Measurements from ENCODE around the gene ASAP2. TPM values are rescaled to one million over a fixed set of nuclear protein-coding genes. Genes with fewer than 3 reads are reported as not detected.

The ASAP2 gene
- total RNA-seq, 2 experiments from 2014 or later = not detected

DNA sequence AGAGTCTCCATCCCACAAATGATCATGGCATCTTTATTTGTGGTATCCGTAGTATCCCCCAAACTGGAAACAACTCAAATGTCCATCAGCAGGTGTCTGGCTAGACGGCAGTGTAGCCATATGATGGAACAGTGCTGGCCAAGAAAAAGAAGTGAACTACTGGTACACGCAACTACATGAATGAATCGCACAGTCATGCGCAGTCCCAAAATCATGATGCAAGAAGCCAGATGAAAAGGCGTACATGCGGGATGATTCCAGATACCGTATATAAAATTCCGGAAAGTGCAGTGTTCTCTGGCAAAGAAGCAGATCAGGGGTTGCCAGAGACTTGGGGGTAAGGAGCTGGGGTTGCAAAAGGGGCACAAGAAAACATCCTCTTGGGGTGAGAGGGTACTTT is 102.5 kb downstream of the ASAP2 start:
- ATAC-seq (ENCODE audit: low read depth) = no peak
- POLR2A ChIA-PET = no interaction called here
- DNase-seq = no peak

GRCh38 chr2:9310377-9310776 is 103.8 kb downstream of the ASAP2 start:
- ATAC-seq (ENCODE audit: low read depth) (no peak), DNase-seq (no peak)
- Mint-ChIP-seq H3K4me1 (peaks cover 2% of the 10 kb centered on the region), H3K27me3 (peaks cover 3% of the 10 kb centered on the region), H3K27ac (no peak overlapping the region), H3K4me3 (no peak overlapping the region), H3K36me3 (no peaks in the 10 kb centered on the region), H3K9me3 (no peaks in the 10 kb centered on the region)
- POLR2A ChIA-PET = no interaction called here

More for the DNA sequence above, 102.5 kb downstream of the ASAP2 start:
- Mint-ChIP-seq H3K4me1 (peaks cover 2% of the 10 kb centered on the region), H3K27ac (no peak overlapping the region), H3K4me3 (no peak overlapping the region), H3K36me3 (no peaks in the 10 kb centered on the region), H3K27me3 (no peaks in the 10 kb centered on the region), H3K9me3 (no peaks in the 10 kb centered on the region)

DNA sequence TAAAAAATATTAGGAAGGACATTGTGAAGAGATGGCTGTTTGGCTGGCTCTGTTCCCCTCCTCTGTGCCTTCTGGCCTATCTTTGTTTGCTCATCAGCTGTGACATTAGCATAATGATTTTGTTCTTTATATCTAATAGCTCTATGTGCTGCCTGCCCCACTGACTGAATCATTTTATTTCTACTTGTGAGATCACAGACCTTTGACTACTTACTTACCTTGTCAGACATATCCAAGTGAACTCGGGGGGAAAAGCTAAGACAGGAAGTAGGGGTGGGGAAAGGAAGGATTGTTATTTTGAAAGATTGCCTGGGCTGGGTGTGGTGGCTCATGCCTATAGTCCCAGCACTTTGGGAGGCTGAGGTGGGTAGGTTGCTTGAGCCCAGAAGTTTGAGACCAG is 104.2 kb downstream of the ASAP2 start:
- no peaks in the 10 kb centered on the region for H3K36me3 Mint-ChIP-seq
- POLR2A ChIA-PET = no interaction called here
- DNase-seq = no peak
- no peak for ATAC-seq (ENCODE audit: low read depth)
- H3K27ac Mint-ChIP-seq = no peak overlapping the region
- no peaks in the 10 kb centered on the region for H3K9me3 Mint-ChIP-seq
- peaks cover 2% of the 10 kb centered on the region for H3K4me1 Mint-ChIP-seq
- no peak overlapping the region for H3K4me3 Mint-ChIP-seq
- peaks cover 3% of the 10 kb centered on the region for H3K27me3 Mint-ChIP-seq

- peaks cover 3% of the 10 kb centered on the region for H3K27me3 Mint-ChIP-seq
- no peaks in the 10 kb centered on the region for H3K36me3 Mint-ChIP-seq
- POLR2A ChIA-PET = no interaction called here
Observed at GRCh38 chr2:9311488-9311887, 104.9 kb downstream of the ASAP2 start.

DNA sequence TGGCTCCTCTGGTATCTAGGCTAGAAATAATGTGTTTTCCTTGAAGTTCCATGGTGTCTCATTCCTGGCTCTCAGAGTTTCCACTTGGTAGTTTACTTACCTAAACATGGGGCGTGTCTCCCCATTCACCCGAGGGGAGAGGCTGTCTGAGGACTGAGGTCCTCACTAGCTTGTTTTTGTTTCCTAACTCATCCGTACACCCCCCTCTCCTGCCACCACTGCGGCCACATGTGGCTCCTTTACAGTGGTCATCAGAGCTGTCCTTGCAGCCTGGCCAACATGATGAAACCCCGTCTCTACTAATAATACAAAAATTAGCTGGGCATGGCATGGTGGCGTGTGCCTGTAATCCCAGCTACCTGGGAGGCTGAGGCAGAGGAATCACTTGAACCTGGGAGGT is 106.0 kb downstream of the ASAP2 start:
- ATAC-seq (ENCODE audit: low read depth) = no peak
- no peak for DNase-seq
- H3K27me3 Mint-ChIP-seq = peaks cover 3% of the 10 kb centered on the region
- POLR2A ChIA-PET = no interaction called here
- no peaks in the 10 kb centered on the region for H3K36me3 Mint-ChIP-seq
- peaks cover 2% of the 10 kb centered on the region for H3K4me1 Mint-ChIP-seq
- no peak overlapping the region for H3K27ac Mint-ChIP-seq
- no peaks in the 10 kb centered on the region for H3K9me3 Mint-ChIP-seq
- H3K4me3 Mint-ChIP-seq = no peak overlapping the region

More at GRCh38 chr2:9311488-9311887, 104.9 kb downstream of the ASAP2 start:
- Mint-ChIP-seq H3K27ac (no peak overlapping the region), H3K4me3 (no peak overlapping the region), H3K9me3 (no peaks in the 10 kb centered on the region), H3K4me1 (peaks cover 2% of the 10 kb centered on the region)
- no peak for DNase-seq
- no peak for ATAC-seq (ENCODE audit: low read depth)

GRCh38 chr2:9313443-9313842 is 106.8 kb downstream of the ASAP2 start:
- POLR2A ChIA-PET = no interaction called here
- no peak overlapping the region for H3K4me3 Mint-ChIP-seq
- no peak for DNase-seq
- peaks cover 3% of the 10 kb centered on the region for H3K27me3 Mint-ChIP-seq
- no peaks in the 10 kb centered on the region for H3K9me3 Mint-ChIP-seq
- H3K4me1 Mint-ChIP-seq = peaks cover 2% of the 10 kb centered on the region
- H3K36me3 Mint-ChIP-seq = no peaks in the 10 kb centered on the region
- ATAC-seq (ENCODE audit: low read depth) = no peak
- no peak overlapping the region for H3K27ac Mint-ChIP-seq

DNA sequence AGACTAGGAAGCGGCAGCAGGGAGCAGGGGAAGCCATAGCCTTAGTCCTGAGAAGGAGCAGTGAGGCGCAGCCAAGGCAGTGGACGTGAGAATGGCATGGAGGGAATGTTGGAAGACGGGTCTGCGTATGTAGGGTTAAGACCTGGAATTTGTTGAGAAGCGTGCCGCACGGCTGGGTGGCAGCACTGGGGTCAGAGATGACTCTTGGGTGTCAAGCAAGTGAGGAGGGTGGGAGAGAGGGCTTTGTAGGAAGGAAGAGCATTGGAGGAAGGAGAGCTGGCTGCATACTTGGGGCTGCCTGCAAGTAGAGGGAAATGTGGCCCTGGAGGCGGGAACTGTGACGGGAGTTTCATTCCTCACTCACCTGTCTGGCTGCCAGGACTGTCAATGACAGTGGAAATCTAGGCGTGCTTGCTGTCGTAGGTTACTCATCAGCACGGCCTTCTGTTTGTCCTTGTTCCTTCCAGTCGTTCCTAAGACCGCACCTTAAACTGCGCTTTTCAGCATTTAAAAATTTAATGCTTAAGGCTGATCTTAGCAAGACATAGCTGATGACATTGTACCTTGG is 108.8 kb downstream of the ASAP2 start:
- POLR2A ChIA-PET = no interaction called here
- DNase-seq (no peak), ATAC-seq (ENCODE audit: low read depth) (no peak)
- H3K4me3 Mint-ChIP-seq = no peak overlapping the region
- no peaks in the 10 kb centered on the region for H3K36me3 Mint-ChIP-seq
- no peaks in the 10 kb centered on the region for H3K9me3 Mint-ChIP-seq
- peaks cover 3% of the 10 kb centered on the region for H3K27me3 Mint-ChIP-seq
- H3K4me1 Mint-ChIP-seq = peaks cover 2% of the 10 kb centered on the region
- no peak overlapping the region for H3K27ac Mint-ChIP-seq

- peaks cover 5% of the 10 kb centered on the region for H3K27me3 Mint-ChIP-seq
- H3K4me1 Mint-ChIP-seq = no peaks in the 10 kb centered on the region
- POLR2A ChIA-PET = no interaction called here
- ATAC-seq (ENCODE audit: low read depth) (no peak), DNase-seq (no peak)
- no peak overlapping the region for H3K27ac Mint-ChIP-seq
- H3K36me3 Mint-ChIP-seq = no peaks in the 10 kb centered on the region
- H3K4me3 Mint-ChIP-seq = no peak overlapping the region
- no peaks in the 10 kb centered on the region for H3K9me3 Mint-ChIP-seq
Observed at GRCh38 chr2:9317559-9317958, 110.9 kb downstream of the ASAP2 start.

- H3K27me3 Mint-ChIP-seq = peaks cover 9% of the 10 kb centered on the region
Observed at GRCh38 chr2:9318461-9319337, 112.1 kb downstream of the ASAP2 start.

DNA sequence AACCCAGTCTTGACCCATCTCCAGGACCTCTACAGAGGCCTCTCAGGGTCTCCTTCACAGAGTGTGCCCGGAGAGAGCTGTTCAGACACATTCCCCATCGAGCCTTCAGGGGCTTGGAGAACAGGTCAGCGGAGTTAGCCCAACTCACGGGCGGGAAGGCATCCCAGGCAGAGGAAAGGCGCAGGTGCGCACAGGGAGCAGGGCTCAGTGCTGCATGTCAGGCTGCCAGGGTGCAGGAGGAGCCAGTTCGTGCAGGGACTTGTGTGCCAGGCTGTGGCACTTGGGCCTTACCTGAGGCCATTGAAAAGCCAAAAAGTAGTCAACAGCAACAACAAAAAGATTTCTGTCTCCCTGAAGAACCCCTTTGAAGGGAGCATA is 112.7 kb downstream of the ASAP2 start:
- DNase-seq (no peak), ATAC-seq (ENCODE audit: low read depth) (no peak)
- no peaks in the 10 kb centered on the region for H3K36me3 Mint-ChIP-seq
- POLR2A ChIA-PET = no interaction called here
- no peaks in the 10 kb centered on the region for H3K4me1 Mint-ChIP-seq
- no peak overlapping the region for H3K27ac Mint-ChIP-seq
- H3K9me3 Mint-ChIP-seq = no peaks in the 10 kb centered on the region
- no peak overlapping the region for H3K4me3 Mint-ChIP-seq
- H3K27me3 Mint-ChIP-seq = peaks cover 9% of the 10 kb centered on the region

More at GRCh38 chr2:9318461-9319337, 112.1 kb downstream of the ASAP2 start:
- Mint-ChIP-seq H3K4me1 (no peaks in the 10 kb centered on the region), H3K27ac (no peak overlapping the region), H3K4me3 (no peak overlapping the region), H3K9me3 (no peaks in the 10 kb centered on the region), H3K36me3 (no peaks in the 10 kb centered on the region)
- DNase-seq (no peak), ATAC-seq (ENCODE audit: low read depth) (no peak)
- POLR2A ChIA-PET = no interaction called here

- DNase-seq = no peak
- no peak overlapping the region for H3K27ac Mint-ChIP-seq
- H3K36me3 Mint-ChIP-seq = no peaks in the 10 kb centered on the region
- H3K9me3 Mint-ChIP-seq = no peaks in the 10 kb centered on the region
- POLR2A ChIA-PET = no interaction called here
- no peak for ATAC-seq (ENCODE audit: low read depth)
- peaks cover 7% of the 10 kb centered on the region for H3K27me3 Mint-ChIP-seq
- H3K4me3 Mint-ChIP-seq = no peak overlapping the region
- H3K4me1 Mint-ChIP-seq = no peaks in the 10 kb centered on the region
Observed at GRCh38 chr2:9322576-9322975, 116.0 kb downstream of the ASAP2 start.

GRCh38 chr2:9325428-9325827 is 118.8 kb downstream of the ASAP2 start:
- Mint-ChIP-seq H3K4me3 (no peak overlapping the region), H3K36me3 (no peaks in the 10 kb centered on the region), H3K27me3 (peaks cover 9% of the 10 kb centered on the region), H3K4me1 (no peaks in the 10 kb centered on the region), H3K9me3 (no peaks in the 10 kb centered on the region), H3K27ac (no peak overlapping the region)
- ATAC-seq (ENCODE audit: low read depth) (no peak), DNase-seq (no peak)
- POLR2A ChIA-PET = no interaction called here

DNA sequence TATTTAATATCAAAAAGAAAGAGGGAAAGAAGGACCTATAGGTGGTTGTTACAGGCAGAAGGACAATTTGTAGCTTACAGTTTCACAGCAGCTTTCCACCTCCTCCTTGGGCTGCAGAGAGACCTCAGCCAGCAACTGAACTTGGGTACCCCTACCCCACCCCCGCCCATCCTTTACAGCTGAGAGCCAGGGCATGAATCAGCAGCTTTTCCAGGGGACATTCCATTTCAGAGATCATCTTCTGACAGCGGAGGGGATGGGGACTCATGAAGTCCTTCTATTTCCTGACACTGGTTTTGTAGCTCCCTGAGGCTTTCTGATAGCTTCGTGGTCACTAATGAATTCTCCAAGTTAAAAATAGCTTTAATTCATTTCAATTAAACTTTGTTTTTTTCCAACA is 120.4 kb downstream of the ASAP2 start:
- ATAC-seq (ENCODE audit: low read depth) (no peak), DNase-seq (no peak)
- POLR2A ChIA-PET = no interaction called here
- Mint-ChIP-seq H3K4me3 (no peak overlapping the region), H3K27me3 (peaks cover 6% of the 10 kb centered on the region), H3K27ac (no peak overlapping the region), H3K9me3 (no peaks in the 10 kb centered on the region), H3K4me1 (no peaks in the 10 kb centered on the region), H3K36me3 (no peaks in the 10 kb centered on the region)

GRCh38 chr2:9327873-9328352 is 121.3 kb downstream of the ASAP2 start:
- H3K27ac Mint-ChIP-seq = no peak overlapping the region
- ATAC-seq (ENCODE audit: low read depth) = no peak
- no peaks in the 10 kb centered on the region for H3K36me3 Mint-ChIP-seq
- H3K9me3 Mint-ChIP-seq = no peaks in the 10 kb centered on the region
- DNase-seq = no peak
- H3K4me1 Mint-ChIP-seq = no peaks in the 10 kb centered on the region
- POLR2A ChIA-PET = no interaction called here
- H3K27me3 Mint-ChIP-seq = peaks cover 5% of the 10 kb centered on the region
- no peak overlapping the region for H3K4me3 Mint-ChIP-seq
